HG03460 (cell line): Measurements from ENCODE around the gene TMEM38A.

Source experiments
- ATAC-seq: cut with Tn5 transposase; IDR thresholded peaks from one replicate; pipeline ENCODE4 v1.9.1; 2021; ENCODE audit not compliant: unreplicated experiment

TMEM38A gene

GRCh38 chr19:16660763-16661479, at the start of gene TMEM38A:
Gene TMEM38A (plus strand): TSS chr19:16661139. CDS start chr19:16661218, 79 bp downstream.
- no peak for ATAC-seq

- no peak for ATAC-seq
These were observed 48.3 kb upstream of the TMEM38A start for GRCh38 chr19:16612636-16613035.

GRCh38 chr19:16613841-16614240, 47.1 kb upstream of the TMEM38A start:
- no peak for ATAC-seq

GRCh38 chr19:16614941-16615340, 46.0 kb upstream of the TMEM38A start:
- ATAC-seq: no peak

GRCh38 chr19:16615808-16616207, 45.1 kb upstream of the TMEM38A start:
- ATAC-seq: no peak

- ATAC-seq: no peak
These were observed 42.7 kb upstream of the TMEM38A start for GRCh38 chr19:16618248-16618647.

GRCh38 chr19:16619457-16619856, 41.5 kb upstream of the TMEM38A start:
- ATAC-seq: no peak

- no peak for ATAC-seq
These were observed 40.9 kb upstream of the TMEM38A start for GRCh38 chr19:16620018-16620417.

GRCh38 chr19:16620584-16620983, 40.4 kb upstream of the TMEM38A start:
- ATAC-seq: no peak

- ATAC-seq: no peak
These were observed 39.7 kb upstream of the TMEM38A start for GRCh38 chr19:16621165-16621800.

- no peak for ATAC-seq
These were observed 37.9 kb upstream of the TMEM38A start for GRCh38 chr19:16623066-16623465.

GRCh38 chr19:16623576-16623975, 37.4 kb upstream of the TMEM38A start:
- no peak for ATAC-seq

- no peak for ATAC-seq
These were observed 36.7 kb upstream of the TMEM38A start for GRCh38 chr19:16624236-16624635.

GRCh38 chr19:16625163-16625958, 35.6 kb upstream of the TMEM38A start:
- no peak for ATAC-seq

- ATAC-seq: no peak
These were observed 34.1 kb upstream of the TMEM38A start for GRCh38 chr19:16626796-16627192.

- ATAC-seq: peak; percentile 1
These were observed 33.6 kb upstream of the TMEM38A start for GRCh38 chr19:16627193-16627927.

- no peak for ATAC-seq
These were observed 33.1 kb upstream of the TMEM38A start for GRCh38 chr19:16627928-16628182.

- peak; percentile 85 for ATAC-seq
These were observed 32.6 kb upstream of the TMEM38A start, which contains the start of gene MED26 for GRCh38 chr19:16628183-16628983. Gene MED26 (minus strand): TSS chr19:16628204. CDS start chr19:16627943, 261 bp downstream.

GRCh38 chr19:16628984-16629691, 31.8 kb upstream of the TMEM38A start:
- no peak for ATAC-seq

- no peak for ATAC-seq
These were observed 29.5 kb upstream of the TMEM38A start for GRCh38 chr19:16631465-16631864.
